GM21825 (cell line): ENCODE measurements around the gene FAT2.

Experiments
- ATAC-seq: cut with Tn5 transposase; IDR thresholded peaks from one replicate; pipeline ENCODE4 v1.9.1; 2021; ENCODE audit warnings: mild to moderate bottlenecking, moderate library complexity; ENCODE audit not compliant: unreplicated experiment

Gene FAT2

DNA sequence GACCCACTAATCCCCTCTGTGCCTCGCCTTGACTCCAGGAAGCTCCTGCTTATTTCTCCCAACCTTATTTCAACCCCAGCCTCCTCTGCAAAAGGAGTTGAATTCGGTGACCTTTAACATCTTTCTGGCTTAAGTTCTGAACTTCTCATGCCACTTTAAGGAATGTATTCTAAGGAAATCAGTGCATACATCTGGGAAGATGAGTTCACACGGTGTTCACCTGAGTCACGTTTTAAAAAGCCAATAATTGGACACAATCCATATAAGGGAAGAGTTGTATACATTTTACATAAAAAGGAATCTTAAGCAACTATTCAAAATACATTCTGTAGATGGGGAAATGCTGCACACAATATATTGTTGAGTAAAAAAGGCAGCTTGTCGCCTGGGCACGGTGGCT lies 33.2 kb downstream of the FAT2 start:
- no peak for ATAC-seq

DNA sequence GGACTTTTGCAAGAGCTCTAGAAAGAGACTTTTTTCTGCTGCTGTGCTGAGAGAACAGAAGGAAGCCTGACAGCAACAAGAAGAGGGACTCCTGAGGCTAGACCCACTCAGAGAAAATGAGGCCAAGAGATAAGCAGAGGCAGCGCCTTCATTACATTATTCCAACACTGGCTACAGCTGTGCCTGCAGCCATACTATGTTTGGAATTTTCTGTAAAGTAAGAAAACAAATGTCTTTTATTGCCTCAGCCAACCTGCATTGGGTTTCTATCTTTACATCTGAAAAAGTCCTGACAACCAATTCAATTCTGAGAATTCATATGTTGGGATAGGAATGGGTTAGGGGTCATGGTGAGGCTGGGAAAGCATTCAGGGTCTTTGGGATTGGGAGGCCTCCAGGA lies 33.7 kb downstream of the FAT2 start:
- no peak for ATAC-seq

DNA sequence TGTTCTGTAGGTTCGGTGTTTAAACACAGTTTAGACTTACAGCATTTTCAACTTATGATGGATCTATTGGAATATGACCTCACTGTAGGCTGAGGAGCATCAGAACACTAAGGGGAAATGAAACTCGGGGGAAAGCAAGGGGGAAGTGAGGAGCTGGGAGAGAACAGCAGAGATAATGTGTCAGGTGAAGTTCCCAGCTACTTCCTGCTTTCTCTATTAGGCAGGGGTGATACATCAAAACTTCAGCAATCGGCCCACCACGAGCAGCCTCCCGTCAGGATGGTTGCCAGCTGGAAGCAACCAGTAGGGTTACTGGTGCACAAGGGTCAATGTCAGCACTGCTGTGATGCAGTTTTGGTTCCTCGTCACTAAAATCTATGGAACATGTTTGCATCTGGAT lies 34.3 kb downstream of the FAT2 start:
- no peak for ATAC-seq

DNA sequence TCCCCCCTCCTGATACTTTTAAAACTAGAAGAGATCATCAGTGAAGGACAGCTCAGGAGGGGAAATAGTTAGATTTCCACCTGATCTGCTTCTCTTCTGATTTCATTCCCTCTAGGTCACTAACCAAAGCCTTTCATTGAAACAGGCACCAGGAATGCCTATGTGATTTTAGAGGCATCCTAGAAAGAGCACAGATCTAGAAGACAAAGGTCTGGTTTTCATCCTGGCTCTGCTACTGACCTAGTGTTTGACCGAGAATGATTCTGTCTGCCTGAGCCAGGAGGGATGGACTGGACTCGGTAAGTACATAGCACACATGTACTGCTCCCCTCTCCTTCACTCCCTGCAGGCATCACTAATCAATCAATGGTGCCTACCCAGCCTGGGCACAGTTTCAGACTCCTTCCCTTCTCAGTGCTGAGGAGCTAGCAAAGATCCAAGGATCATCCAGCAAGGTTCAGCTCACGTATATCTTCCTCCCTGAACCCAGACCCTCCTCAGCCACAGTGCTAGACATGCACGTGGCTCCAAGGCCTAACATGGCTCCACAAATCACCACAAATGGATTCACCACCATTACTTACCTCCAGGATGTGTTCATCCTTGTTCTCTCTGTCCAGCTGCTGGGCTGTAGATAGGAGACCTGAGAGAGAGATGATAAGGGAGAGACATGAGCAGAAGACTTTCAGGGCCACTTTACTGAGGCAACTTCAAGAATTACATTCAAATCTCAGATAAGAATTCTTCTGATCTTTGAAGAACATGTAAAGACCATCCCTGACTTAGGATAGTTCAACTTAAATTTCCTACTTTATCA lies 35.2 kb downstream of the FAT2 start:
- no peak for ATAC-seq

DNA sequence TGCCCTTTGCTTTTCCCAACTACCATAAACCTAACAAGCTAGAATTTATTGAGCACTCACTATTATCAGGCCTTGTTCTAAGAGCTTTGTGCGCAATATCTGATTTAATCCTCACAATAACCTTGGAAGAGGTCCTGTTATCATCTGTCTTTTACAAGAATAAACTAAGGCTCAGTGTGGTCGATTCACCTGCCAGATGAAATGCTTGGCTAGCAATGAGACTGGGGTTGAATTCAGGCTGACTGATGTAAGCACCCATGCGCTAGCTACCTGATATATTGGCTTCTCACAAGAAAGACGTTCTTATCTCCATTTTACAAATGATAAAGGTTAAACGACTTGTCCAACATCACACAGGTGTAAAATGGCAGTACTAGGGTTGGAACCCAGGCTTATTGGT lies 37.4 kb downstream of the FAT2 start:
- no peak for ATAC-seq

DNA sequence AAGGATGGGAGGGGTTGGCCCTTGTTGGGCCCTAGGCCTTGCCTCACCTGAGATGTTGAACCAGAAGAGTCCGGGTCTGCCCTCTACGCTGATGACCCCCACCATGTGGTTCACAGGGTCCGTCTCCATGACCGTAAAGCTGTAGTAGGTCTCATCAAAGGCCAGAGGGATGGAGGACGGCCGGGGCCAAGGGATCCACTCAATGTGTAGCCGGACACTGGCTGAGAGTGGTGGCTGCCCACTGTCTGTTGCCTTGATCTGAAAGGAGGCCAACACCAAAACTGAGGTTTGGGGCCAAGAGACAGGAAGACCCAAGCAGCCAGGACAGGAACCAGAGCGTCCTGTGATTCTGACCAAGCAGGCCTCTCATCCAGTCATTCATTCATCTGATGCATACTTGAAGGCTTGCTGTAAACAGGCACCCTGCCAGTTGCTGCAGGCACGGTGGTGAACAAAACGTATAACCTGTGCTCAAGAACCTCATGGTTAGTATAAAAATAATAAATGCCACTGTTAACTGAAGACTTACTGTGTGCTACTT lies 37.9 kb downstream of the FAT2 start:
- no peak for ATAC-seq

DNA sequence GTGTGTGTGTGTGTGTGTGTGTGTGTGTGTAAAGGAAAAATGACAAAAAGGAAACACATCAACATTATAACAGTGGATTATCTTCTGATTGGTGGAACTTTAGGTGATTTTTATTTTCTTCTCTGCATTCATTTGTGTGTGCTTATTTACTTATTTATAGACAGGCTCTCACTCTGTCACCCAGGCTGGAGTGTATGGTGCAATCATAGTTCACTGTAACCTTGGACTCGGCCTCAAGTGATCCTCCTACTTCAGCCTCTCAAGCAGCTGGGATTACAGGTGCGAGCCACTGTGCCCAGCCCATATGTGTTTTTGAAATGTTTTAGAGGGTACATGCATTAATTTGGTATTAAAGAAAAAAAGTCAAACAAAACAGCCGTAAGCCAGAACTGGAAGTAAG lies 39.1 kb downstream of the FAT2 start:
- no peak for ATAC-seq

DNA sequence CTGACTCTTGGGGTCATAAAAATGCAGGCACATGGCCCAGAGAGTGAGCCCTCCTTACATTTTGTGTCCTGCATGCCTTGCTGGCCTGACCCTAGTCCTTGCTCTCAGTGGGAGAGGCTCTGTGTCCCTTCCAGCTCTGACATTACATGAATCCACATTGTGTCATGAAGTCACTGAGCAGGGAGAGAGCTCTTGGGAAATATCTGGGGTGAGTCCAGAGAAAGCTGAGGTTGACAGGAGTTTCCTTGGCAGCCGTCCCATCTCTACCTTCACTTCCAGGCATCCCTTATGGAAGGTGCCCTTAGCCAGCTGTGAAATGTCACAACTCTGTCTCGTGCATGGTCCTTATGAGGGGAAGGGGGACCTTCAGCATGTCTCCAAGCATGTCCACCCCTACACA lies 41.0 kb downstream of the FAT2 start:
- ATAC-seq, result no peak

DNA sequence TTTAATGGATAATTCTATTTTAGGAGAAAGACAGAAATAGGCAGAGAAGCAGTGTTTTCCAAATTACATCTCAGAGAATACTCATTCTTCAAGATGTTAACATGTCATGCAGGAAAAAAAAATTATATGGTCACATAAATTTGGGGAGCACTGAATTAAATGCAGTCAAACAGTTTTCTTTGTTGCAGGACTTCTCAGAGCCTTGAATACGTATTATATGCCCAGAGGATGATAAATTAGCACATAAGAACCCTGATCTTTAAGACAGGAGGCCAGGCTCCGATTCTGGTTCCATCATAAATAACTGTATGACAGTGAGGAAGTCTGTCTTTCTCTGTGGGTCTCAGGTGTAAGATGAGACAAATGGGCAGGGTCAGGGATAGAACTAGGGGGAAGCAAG lies 41.4 kb downstream of the FAT2 start:
- ATAC-seq, result no peak

DNA sequence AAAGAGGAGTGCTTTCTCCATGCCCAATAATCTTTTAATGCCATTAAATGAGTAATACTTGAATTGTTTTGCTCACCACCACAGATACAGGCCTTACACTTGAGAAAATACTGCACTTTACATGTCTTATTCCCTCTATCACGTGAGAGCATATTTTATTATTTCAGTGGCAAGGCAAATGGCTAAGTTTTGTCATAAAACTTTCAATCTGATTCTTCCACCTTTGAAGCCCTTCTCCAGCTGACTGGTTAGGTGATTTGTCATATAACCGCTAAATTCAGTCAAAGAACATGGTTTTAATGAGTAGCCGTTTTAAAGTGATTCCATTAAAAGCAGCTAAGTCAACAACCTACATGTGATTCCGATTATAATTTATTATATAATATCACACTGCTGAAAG lies 43.8 kb downstream of the FAT2 start:
- ATAC-seq, result no peak

DNA sequence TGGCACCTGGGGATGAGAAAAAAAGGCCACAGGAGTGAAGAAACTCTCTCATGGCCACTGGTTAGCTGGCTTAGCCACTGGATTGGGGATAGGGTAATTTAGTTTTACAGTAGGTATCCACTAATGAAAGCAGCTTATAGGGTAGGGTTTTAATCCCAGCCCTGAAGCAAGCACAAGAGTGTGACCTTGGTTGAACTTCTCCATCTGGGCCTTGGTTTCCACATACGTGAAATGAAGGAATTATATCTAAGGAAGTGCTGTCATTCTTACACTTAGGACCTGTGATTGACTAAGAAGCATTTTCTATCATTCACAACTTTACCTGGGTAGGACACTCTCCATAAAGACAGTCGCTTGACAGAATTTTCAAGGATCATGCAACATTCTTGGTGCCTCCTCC lies 49.6 kb downstream of the FAT2 start:
- ATAC-seq, result no peak
